HG03521 (cell line): ENCODE measurements around the gene STX2.
"Not testable (repeated sequence)": the region's sequence is repeated elsewhere in the genome, so short reads cannot be mapped to it uniquely, and the experiment has no call there.

Experiments
- ATAC-seq: cut with Tn5 transposase; IDR thresholded peaks from one replicate; pipeline ENCODE4 v1.9.1; 2021; ENCODE audit warnings: mild to moderate bottlenecking, moderate library complexity; ENCODE audit not compliant: unreplicated experiment

STX2 gene

DNA sequence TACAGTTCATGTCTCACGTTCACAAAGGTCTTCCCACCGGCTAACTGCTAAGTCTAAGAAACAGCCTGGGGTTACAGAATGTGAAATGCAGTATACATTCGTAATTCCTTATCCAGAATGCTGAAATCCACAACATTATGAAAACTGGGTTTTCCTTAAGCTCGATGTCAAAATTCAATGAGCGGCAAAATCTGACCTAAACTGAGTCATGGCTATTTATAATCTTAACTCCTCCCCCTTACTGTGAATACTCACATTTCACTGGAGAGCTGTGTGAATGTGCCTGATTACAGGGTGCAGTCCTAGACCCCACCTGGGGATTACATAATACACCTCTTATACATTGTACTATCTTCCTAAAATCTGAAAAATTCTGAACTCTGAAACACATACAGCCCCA is 35.3 kb downstream of the STX2 start:
- no peak for ATAC-seq

DNA sequence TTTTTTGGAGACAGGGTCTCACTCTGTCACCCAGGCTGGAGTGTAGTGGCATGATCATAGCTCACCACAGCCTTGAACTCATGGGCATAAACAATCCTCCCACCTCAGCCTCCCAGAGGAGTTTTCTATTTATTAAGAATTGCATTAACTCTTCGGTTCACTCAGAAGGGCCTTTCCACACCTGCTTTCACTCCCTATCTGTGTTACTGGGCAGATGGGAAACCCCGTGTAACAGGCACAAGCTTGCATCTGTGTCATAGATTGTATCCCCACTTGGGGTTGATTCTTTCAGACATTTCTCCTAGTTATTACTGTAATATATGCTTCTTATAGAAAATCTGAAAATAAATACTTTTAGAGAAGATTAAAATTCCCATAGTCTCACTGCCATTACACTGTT is 38.7 kb downstream of the STX2 start:
- no peak for ATAC-seq

DNA sequence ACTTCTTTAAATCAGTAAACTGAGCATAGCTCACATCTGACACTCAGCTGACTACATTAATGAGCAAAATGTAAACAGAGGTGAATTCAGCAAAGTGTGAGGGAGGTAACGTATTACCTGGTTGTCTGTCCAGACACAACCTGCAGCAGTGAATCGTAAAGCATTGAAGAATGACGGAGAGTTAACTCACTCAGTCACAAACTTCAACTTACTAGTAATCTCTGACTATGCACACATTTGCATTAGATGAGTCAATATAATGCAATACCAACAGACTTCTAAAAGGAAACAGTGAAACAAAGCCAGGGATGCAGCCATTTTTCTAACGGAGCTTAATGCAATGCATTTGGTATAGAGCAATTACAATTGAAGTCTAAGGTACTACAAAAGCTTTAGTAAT is 40.0 kb downstream of the STX2 start:
- ATAC-seq, result no peak

DNA sequence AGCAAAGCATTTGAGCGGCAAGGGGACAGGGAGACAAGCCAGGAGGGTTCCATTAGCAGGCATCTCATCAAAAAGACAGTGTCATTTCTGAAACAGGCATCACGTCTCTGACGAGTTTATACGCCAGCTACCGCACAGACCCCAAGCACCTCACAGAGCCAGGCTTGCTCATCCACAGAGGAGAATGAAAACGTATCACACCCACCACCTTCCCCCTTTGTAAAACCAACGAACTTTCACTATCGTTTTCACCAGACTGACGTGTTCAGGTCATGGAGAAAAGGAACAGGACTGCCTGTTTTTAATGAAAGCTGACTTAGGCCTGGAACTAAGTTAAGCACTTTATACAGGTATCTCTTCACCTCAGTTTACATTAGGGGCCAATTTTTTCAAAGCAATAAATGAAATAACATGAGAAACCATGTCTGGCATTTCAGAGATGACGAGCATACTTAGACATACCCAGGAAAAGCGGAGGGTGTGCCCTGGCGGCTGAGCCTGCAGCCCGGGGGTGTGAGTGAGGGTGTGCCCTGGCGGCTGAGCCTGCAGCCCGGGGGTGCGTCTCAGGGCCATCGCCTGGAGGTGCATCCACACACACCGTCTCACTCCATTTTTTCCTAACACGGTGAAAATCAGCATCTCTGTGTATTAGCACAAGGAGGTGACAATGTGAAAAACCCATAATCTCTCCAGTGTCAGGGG is 41.9 kb downstream of the STX2 start:
- no peak for ATAC-seq

DNA sequence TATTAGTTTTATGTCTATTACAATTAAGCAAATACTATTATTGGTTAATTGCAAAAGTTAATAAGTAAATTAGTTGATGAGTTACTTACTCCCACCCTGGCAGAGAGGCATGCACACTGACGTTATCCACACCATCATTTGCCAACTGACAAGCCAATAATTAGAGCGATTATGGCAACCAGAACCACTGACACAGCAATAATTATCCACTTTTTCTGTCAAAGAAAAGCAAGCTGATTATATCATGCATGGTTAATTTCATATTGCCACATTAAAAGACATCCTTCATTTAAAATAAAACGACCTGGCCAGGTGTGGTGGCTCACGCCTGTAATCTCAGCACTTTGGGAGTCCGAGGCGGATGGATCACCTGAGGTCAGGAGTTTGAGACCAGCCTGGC is 43.1 kb downstream of the STX2 start:
- ATAC-seq, result no peak

DNA sequence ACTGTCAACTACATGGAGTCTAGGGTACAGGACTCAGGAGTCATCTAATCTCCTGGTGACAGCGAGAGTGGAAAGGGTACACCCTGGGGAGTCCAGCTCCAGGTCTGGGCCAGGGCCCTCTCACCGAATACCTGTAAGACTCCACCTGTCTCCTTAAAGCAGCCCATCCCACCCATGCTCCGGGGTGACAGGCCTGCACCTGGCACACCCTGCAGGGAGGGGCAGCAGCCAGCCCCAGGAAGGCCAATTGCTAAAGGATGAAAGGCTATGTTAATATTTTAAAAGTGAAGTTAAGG is 45.5 kb downstream of the STX2 start:
- ATAC-seq, result no peak

DNA sequence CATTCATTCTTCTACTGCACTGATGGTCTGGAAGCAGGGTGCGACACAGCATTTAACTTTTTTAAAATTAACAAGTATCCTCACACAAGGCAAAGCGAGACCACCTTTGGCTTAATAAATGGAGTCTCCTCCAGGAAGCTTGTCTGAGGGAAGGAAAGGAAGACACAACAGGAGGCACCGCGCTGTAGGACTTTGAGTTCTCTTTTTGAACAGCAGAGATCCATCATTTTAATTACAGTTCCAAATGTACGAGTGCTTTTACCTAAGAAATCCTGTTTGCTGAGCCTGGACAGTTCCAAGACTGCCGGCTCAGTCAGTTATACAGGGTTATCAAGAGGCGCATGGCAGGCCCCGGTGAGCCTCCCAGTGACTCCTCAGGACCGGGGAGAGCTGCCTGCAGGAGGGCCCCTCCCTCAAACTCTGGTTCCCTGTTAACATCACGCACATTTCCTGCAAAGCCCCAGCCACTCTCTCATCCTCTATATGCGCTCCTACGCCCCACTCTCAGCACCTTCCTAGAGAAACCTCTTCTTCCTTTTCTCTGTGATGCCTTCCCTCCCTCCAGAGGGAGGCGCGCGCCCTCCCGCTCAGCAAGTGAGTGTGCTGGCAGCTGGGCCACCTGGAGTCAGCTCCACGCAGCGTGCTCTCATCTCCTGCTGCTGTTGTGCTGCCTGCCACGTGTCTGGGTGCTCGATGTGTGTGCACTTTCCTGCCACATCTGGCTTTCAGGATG is 46.1 kb downstream of the STX2 start:
- ATAC-seq, result no peak

DNA sequence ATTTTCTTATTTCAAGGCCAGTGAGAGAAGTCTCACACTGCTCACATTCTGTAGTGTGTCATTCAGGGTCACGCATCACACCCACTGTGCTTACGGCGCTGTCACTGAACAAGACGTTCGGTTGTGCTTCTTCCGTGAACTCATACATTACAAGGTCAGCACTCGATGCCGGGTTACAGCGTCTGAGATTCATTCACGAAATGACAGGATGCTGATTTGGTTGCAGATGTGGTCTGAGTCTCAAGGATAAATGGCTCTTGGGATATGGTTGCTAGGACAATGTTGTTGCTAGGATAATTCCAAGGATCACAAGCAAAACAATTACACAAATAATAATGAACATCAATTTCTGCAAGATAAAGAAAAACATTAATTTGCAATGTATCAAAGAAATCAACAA is 47.4 kb downstream of the STX2 start:
- no peak for ATAC-seq

DNA sequence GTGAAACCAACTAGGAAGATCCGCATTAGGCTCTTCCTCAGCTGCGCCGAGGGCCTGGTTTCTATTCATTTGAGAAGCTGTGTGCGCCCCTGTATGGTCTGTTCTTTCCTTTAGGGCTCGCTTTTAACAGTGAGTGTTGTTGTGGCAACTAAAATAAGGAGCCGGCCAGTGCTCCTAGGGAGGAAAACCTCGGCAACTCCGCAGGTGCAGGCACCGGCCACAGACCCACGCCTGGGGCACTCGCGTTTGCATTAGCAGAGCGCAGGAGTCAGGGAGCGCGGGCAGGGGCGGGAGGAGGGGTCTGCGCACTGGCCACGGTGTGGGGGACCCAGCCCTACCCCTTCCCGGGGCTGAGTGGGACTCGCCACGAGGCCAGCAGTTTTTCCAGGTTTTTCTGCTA is 50.5 kb downstream of the STX2 start:
- no peak for ATAC-seq

DNA sequence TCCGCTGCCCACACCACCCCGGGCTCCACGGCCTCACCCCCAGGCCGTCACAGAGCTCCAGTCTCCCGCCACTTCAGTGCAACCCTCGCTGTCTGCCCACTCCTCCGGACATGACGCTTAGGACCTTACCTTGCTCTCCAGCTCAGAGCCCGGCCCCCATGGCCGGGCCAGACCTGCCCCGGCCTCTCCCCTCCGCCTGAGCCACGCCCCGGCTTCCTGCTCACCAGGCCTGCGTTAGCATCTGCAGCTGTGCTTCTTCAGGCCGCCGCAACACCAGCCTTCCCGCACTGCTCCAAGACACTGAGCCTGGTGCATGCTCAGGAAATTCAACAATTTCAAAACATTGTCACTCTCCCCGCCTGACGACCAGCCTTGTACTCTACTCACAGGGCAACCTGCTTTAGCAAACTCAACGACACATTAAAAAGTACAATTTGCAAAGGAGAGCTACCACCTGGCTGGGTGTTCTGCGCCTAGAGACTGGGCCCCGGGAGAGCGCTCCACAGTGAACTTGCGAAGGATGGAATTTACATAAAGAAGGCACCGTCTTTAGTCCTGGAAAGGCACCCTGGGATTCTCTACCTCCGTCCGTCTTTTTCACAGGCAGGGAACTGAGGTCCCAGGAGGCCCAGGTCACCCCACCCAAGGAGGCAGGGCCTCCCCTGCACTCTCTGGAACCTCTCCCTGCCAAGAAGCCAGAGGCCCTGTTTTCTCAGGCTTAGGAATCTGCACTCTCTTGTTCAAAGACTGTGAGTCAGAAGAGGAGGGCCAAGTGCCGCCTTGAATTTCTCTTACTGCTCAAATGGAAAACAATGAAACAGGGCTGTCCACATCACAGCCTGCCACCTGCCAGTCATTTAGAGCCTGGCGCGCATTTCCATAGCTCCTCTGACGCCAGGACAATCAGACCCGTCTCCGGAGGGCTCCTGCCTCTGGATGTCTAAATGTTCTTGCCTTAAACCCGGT is 51.3 kb downstream of the STX2 start:
- no peak for ATAC-seq

DNA sequence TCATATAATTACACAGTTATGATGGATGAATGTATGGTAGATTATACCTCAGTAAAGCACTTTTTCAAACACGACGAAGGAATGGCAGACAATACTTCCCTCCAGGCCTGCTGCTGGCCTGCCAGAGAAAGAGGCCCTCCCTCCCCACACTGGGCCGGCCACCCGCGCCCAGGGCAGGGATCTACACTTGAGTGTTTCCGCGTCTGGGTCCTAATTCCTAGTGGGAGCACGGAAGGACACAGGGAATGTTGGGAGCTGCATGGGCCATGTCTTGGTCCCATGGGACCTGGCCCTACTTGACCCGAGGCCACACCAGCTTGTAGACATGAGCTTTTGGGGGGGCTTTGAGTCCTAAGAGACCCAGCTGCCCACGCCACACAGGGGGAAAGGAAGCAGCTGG is 52.0 kb downstream of the STX2 start:
- ATAC-seq, result no peak

DNA sequence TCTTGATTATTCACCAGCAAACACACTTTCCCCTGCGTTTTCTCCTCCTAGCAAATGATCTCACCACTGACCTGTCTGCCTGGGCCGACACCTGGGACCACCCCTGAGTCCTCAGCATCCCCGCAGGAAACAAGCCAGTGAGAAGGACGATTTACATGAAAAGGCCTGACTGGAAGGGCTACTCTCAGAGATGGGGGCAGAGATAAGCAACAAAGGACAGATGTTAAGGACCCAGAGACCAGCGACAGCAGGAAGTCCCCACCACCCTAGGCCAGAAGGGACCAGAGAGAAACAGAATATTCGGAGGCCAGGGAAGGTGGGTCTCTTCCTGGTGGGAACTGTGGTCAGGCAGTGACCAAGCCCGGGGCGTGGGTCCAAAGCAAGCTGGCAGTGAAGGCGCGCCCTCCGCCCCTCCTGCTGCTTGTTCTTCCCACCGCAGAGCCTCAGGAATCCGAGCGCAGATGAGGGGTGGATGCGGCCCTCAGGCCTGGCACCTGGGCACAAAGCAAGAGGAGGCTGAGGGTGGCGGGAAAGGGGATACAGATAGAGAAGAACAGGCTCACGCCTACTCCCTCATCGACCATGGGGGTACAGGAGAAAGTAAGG is 55.8 kb downstream of the STX2 start:
- no peak for ATAC-seq

DNA sequence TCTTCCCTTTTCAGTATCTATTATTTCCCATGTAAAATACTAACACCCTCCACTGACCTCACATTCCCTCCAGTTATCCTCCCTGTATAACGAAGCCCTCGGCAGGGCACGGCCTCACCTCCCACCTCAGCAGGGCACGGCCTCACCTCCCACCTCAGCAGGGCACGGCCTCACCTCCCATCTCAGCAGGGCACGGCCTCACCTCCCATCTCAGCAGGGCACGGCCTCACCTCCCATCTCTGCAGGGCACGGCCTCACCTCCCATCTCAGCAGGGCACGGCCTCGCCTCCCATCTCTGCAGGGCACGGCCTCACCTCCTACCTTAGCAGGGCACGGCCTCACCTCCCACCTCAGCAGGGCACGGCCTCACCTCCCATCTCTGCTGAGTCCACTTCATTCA is 56.8 kb downstream of the STX2 start:
- ATAC-seq, result not testable (repeated sequence)

DNA sequence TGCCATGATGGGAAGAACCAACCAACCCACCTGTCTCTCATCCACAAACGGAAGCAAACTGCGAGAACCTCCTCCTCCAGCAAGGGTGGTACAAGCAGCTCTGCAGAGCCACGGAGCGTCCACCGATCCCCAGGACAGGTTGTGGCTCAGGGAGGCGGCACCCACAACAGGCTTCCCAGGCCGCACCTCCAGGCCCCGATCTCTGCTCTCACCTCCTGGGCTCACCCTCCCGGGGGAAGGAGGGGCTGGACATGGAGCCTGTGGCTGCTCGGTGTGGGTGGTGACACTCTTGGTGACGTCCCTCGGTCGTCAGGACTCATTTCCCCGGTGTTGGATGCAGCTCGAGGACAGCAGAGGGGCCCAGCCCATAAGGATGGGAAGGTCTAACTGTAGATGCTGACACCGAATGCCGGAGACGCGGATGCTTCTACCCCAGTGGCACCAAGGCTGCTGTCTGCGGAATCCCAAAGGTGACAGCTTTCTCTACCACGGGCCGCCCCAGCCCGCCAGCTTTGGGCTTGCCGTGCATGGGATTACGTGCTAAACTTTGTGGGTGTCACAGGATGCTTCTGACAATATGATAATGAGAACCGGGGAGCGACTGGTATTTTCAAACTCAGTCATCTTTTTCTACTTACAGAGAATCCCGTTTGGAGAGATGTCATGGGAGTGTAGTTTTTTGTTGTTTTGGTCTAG is 58.0 kb downstream of the STX2 start:
- no peak for ATAC-seq

DNA sequence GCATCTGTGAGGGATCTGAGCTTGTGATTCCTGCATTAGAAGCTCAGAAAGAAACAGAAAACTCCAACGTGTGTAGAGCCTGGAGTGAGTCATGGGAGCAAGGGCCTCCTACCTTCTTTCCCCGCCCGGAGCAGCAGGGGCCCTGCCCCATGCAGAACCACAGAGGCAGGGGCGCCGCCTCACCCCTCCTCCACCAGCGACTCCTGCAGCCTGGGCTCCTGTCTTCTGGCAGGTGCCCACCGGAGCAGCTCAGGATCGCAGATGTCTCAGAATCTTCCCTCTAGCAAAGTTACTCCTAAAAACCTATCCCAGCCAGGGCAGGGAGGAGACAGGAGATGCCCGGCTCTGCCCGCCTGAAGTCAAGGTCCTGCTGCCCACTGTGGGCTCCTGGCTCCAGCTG is 58.7 kb downstream of the STX2 start:
- ATAC-seq, result no peak

DNA sequence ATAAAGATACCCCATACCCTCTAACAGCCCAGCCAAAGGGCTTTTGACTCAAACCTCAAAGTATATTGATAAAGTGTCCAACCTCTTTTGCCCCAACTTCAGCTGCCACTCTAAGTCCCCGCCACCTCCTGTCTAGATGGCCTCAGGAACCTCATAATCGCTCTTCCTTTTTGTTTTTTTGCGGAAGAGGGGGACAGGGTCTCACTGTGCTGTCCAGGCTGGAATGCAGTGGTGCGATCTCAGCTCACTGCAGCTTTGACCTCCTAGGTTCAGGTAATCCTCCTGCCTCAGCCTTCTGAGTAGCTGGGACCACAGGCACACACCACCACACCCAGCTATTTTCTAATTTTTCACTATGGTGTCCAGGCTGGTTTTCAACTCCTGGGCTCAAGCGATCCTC is 60.3 kb downstream of the STX2 start:
- ATAC-seq, result no peak

DNA sequence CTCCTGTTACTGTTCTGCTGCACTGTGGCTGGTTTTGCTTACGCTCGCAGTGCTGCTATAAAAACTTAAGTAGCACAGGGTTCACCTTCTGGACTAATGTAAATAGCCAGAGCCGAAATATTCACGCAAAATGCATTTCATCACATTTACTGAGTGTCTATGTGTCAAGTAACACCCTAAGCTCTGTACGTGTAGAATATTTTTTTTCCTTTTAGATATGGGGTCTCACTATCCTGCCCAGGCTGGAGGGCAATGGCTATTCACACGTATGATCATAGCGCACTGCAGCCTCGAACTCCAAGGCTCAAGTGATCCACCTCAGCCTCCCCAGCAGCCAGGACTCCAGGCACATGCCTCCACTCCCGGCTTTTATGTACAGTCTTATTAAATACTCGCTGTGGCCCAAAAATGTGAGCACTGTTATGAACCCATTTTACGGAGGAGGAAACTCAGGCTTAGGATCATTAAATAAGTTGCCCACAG is 62.2 kb downstream of the STX2 start:
- ATAC-seq, result no peak

DNA sequence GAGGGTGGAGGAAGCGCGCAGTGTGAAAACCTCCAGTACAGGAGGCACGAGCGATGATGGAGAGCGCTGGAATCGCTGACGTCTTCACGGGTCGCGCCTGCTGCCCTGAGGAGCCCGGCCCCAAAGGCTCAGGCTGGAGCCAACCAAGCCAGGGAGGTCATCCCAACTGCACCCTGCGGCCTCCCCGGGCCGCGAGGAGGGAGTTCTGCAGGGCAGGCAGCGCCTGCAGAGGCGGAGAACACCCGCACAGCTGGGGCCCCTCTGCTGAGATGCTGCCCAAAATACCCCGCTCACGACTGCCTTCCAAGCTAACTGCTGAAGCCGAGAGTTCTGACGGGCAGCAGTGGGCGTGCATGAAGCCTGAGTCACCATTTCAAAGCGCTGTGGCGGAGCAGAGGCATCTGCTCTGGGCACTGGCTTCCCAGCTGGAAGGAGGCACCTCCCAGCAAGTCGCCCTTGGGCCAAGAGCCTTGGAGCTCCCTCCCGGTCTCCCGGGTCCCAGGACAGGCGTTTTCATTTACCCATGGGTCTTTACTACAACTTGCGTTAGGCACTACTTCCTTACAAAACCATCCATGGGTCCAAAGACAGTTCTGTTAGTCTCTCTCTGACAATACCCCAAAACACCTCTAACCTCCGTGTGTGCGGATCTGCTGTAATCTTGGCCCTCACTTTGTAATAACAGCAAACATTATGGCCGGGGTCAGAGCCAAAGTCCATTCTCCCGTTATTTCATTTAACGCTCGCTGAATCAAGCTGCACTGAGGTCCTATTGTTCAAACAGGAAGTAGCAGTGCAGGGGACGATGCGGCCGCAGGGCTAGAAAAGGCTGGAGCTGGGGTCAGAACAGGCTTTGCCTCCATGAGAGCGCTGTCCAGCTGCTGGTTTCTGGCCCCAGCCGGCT is 62.8 kb downstream of the STX2 start:
- no peak for ATAC-seq

DNA sequence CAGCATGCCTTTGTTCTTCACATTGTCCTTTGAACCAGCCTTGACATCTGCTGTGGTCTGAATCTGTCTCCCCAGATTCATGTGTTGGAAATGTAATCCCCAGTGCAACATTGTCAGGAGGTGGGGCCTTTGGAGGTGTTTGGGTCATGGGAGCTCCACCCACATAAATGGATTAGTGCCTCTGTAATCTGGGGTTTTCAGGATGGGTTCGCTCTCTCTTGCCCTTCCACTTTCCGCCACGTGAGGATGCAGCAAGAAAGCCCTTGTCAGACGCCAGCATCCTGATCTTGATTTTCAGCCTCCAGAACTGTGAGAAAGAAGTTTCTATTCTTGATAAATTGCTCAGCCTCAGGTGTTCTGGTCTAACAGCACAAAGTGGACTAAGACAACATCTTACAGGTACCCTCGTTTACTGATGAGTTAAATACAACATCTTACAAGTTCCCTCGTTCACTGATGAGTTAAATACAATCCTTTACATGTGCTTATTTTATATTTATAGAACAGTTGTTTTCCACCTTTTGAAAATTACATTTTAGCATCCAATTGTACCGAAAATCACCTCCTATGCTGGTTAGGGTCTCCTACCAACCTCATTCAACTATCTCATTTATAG is 68.5 kb downstream of the STX2 start:
- ATAC-seq, result no peak
